ENCODE measurements around the gene NCAPH2.
A peak's percentile ranks its signal among the peaks of the same experiment; 100 is the strongest.
"Not testable (repeated sequence)": the region's sequence is repeated elsewhere in the genome, so short reads cannot be mapped to it uniquely, and the experiment has no call there.

The NCAPH2 gene

GRCh38 chr22:50520184-50520583, 12.2 kb downstream of the NCAPH2 start:
- DNase-seq = not testable (repeated sequence)

- DNase-seq = no peak
These were observed 12.9 kb downstream of the NCAPH2 start for GRCh38 chr22:50520826-50521453.

- no peak for DNase-seq
These were observed 13.7 kb downstream of the NCAPH2 start for GRCh38 chr22:50521710-50522109.

- no peak for DNase-seq
These were observed 14.3 kb downstream of the NCAPH2 start for GRCh38 chr22:50522208-50522805.

GRCh38 chr22:50522806-50523438, 14.9 kb downstream of the NCAPH2 start:
- no peak for DNase-seq

GRCh38 chr22:50523458-50523805, 15.4 kb downstream of the NCAPH2 start:
- DNase-seq = no peak

GRCh38 chr22:50523806-50524675, 16.0 kb downstream of the NCAPH2 start:
- DNase-seq = no peak

GRCh38 chr22:50524676-50525103, 16.7 kb downstream of the NCAPH2 start:
- no peak for DNase-seq

GRCh38 chr22:50525104-50525857, 17.3 kb downstream of the NCAPH2 start, which contains the start of gene SCO2:
SCO2 (minus strand) TSS chr22:50525598; CDS start chr22:50524411, 1,187 bp downstream.
- DNase-seq = peak; percentile 97 to 98

GRCh38 chr22:50525858-50526107, 17.8 kb downstream of the NCAPH2 start:
- no peak for DNase-seq

GRCh38 chr22:50526108-50526833, 18.2 kb downstream of the NCAPH2 start:
- DNase-seq = peak; percentile 78 to 84

- peak in 1 of 2 donors; percentile 46 for DNase-seq
These were observed 19.1 kb downstream of the NCAPH2 start for GRCh38 chr22:50526834-50527801.

GRCh38 chr22:50527921-50528681, 20.1 kb downstream of the NCAPH2 start:
- DNase-seq = no peak

GRCh38 chr22:50528682-50529415, 20.8 kb downstream of the NCAPH2 start:
- no peak for DNase-seq

GRCh38 chr22:50529416-50529896, 21.4 kb downstream of the NCAPH2 start:
- no peak for DNase-seq

GRCh38 chr22:50529897-50530579, 22.0 kb downstream of the NCAPH2 start, which contains the start of gene TYMP:
TYMP (minus strand) TSS chr22:50530012; CDS start chr22:50529709, 303 bp downstream.
- peak; percentile 65 to 69 for DNase-seq

GRCh38 chr22:50530580-50530876, 22.5 kb downstream of the NCAPH2 start:
- no peak for DNase-seq

- DNase-seq = peak; percentile 77 to 78
These were observed 23.0 kb downstream of the NCAPH2 start for GRCh38 chr22:50530877-50531545.

All from stimulated activated CD4-positive, alpha-beta T cell treated with anti-CD3 and anti-CD28 coated beads, Interleukin-2, amount 100 ng/mL, for 48 hours (primary cell).